Uterus (tissue), 4 donors: ENCODE measurements around the gene CCSER1. TPM values are rescaled to one million over a fixed set of nuclear protein-coding genes. Genes with fewer than 3 reads are reported as not detected.

Source experiments
- DNase-seq, 2 donors: peaks; one replicate each; pipeline ENCODE4 v3.0.0-alpha.2; 2019 to 2020
- H3K27ac ChIP-seq, 2 donors: fragments of 200-600 bp; sonication (generic); 1 replicate in 1 of 2; 2 replicates in 1 of 2; pipeline ENCODE4 v1.5.1; 2016 to 2018
- H3K27me3 ChIP-seq, 2 donors: fragments of 200-600 bp; sonication (generic); one replicate each; pipeline ENCODE4 v1.5.1; 2018 to 2019; ENCODE audit warnings: control low read depth in 1 of 2
- H3K36me3 ChIP-seq, 2 donors: fragments of 200-600 bp; sonication (generic); one replicate each; pipeline ENCODE4 v1.5.1; 2019; ENCODE audit warnings: control low read depth in 1 of 2
- H3K4me1 ChIP-seq, 2 donors: fragments of 200-600 bp; sonication (generic); one replicate each; pipeline ENCODE4 v1.5.1; 2018 to 2019; ENCODE audit warnings: control low read depth in 1 of 2
- H3K4me3 ChIP-seq, 2 donors: fragments of 200-600 bp; sonication (generic); 1 replicate in 1 of 2; 2 replicates in 1 of 2; pipeline ENCODE4 v1.5.1; 2018 to 2019; ENCODE audit warnings: mild to moderate bottlenecking in 1 of 2
- H3K9me3 ChIP-seq, 2 donors: fragments of 200-600 bp; sonication (generic); one replicate each; pipeline ENCODE4 v1.5.1; 2019; ENCODE audit warnings: control low read depth in 1 of 2
- POLR2A ChIP-seq, 2 donors: fragments of 450-650 bp; IDR thresholded peaks; one replicate each; pipeline ENCODE4 v1.6.1; 2016; ENCODE audit warnings: antibody characterized with exemption in 2 of 2, mild to moderate bottlenecking in 1 of 2, moderate library complexity in 1 of 2
- intact Hi-C: fragments of 100-400 bp; cut with DNase I; formaldehyde crosslinking; loops from one replicate; pipeline ENCODE4 v1.15.1; 2023; ENCODE audit warnings: low total_unique reads
- total RNA-seq, 4 donors: library from RNA; depleted of rRNA in 3 of 4; stranded (reverse); fragments of >200 nt in 3 of 4; gene quantifications; one replicate each; pipeline versions ENCODE4 v1.1.0 to v1.2.4, GENCODE V29; 2014 to 2023
- TF ChIP-seq, protein P1 (sequence below), 4 experiments: fragments of 200-600 bp in 2 of 4; fragments of 450-650 bp in 2 of 4; sonication (generic) in 2 of 4; IDR thresholded peaks; one replicate each; pipeline ENCODE4 v1.5.1; 2016 to 2019; ENCODE audit warnings: antibody characterized with exemption in 4 of 4, mild to moderate bottlenecking in 2 of 4, moderate library complexity in 1 of 4
- donor health status: DM: yes; HTN: yes; CAD: no.

The CCSER1 gene
- total RNA-seq, 4 donors from 2014 or later: 2.8 to 54.7 (median 11.9) TPM

- DNase-seq: no peak
- H3K4me1 ChIP-seq: no peaks in the 10 kb centered on the region
- no peaks in the 10 kb centered on the region for H3K27me3 ChIP-seq
- H3K27ac ChIP-seq: no peak overlapping the region
- H3K4me3 ChIP-seq: no peak overlapping the region
- no peaks in the 10 kb centered on the region for H3K36me3 ChIP-seq
- no peak for TF ChIP-seq POLR2A (IDR thresholded peaks at IDR 0.05)
- TF ChIP-seq, protein P1, sequence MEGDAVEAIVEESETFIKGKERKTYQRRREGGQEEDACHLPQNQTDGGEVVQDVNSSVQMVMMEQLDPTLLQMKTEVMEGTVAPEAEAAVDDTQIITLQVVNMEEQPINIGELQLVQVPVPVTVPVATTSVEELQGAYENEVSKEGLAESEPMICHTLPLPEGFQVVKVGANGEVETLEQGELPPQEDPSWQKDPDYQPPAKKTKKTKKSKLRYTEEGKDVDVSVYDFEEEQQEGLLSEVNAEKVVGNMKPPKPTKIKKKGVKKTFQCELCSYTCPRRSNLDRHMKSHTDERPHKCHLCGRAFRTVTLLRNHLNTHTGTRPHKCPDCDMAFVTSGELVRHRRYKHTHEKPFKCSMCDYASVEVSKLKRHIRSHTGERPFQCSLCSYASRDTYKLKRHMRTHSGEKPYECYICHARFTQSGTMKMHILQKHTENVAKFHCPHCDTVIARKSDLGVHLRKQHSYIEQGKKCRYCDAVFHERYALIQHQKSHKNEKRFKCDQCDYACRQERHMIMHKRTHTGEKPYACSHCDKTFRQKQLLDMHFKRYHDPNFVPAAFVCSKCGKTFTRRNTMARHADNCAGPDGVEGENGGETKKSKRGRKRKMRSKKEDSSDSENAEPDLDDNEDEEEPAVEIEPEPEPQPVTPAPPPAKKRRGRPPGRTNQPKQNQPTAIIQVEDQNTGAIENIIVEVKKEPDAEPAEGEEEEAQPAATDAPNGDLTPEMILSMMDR (IDR thresholded peaks at IDR 0.05): no peak
- H3K9me3 ChIP-seq: no peaks in the 10 kb centered on the region
- intact Hi-C loops: no loop called here
These were observed 665.5 kb downstream of the CCSER1 start for GRCh38 chr4:90792696-90793095.

- Histone ChIP-seq H3K27me3 (no peaks in the 10 kb centered on the region), H3K4me3 (no peak overlapping the region), H3K4me1 (no peaks in the 10 kb centered on the region), H3K27ac (no peak overlapping the region), H3K9me3 (no peaks in the 10 kb centered on the region), H3K36me3 (no peaks in the 10 kb centered on the region)
- intact Hi-C loops: no loop called here
- TF ChIP-seq, protein P1 (IDR thresholded peaks at IDR 0.05): no peak
- no peak for TF ChIP-seq POLR2A (IDR thresholded peaks at IDR 0.05)
- DNase-seq: no peak
These were observed 671.8 kb downstream of the CCSER1 start for GRCh38 chr4:90798948-90799347.

GRCh38 chr4:90799895-90800294 lies 672.7 kb downstream of the CCSER1 start:
- DNase-seq: no peak
- Histone ChIP-seq H3K4me3 (no peak overlapping the region), H3K36me3 (no peaks in the 10 kb centered on the region), H3K9me3 (no peaks in the 10 kb centered on the region), H3K4me1 (no peaks in the 10 kb centered on the region), H3K27me3 (no peaks in the 10 kb centered on the region), H3K27ac (no peak overlapping the region)
- intact Hi-C loops: no loop called here
- no peak for TF ChIP-seq POLR2A (IDR thresholded peaks at IDR 0.05)
- TF ChIP-seq, protein P1 (IDR thresholded peaks at IDR 0.05): no peak

GRCh38 chr4:90815569-90815968 lies 688.4 kb downstream of the CCSER1 start:
- Histone ChIP-seq H3K36me3 (no peaks in the 10 kb centered on the region), H3K4me3 (no peak overlapping the region), H3K4me1 (no peaks in the 10 kb centered on the region), H3K27me3 (no peaks in the 10 kb centered on the region), H3K27ac (no peak overlapping the region), H3K9me3 (no peaks in the 10 kb centered on the region)
- TF ChIP-seq POLR2A (IDR thresholded peaks at IDR 0.05): no peak
- TF ChIP-seq, protein P1 (IDR thresholded peaks at IDR 0.05): no peak
- DNase-seq: no peak
- intact Hi-C loops: no loop called here

DNA sequence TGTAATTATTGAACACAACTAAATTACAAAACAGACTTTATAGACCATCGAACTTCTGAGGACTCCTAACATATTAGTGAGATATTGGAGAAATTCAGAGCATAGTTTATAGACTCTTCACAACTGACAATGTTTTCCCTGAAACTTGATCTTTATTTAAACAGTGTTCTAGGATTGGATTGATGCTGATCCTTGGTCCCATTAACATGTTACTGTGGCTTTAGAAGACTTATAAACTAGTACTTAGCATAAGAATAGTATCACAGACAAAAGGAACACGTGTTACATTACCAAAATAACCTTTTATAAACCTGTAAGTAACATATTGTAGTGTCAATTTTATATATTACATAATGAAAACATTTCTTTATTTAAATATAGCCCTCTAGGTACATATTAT lies 689.6 kb downstream of the CCSER1 start:
- no peak for TF ChIP-seq POLR2A (IDR thresholded peaks at IDR 0.05)
- TF ChIP-seq, protein P1 (IDR thresholded peaks at IDR 0.05): no peak
- H3K36me3 ChIP-seq: no peaks in the 10 kb centered on the region
- no peaks in the 10 kb centered on the region for H3K4me1 ChIP-seq
- no peaks in the 10 kb centered on the region for H3K27me3 ChIP-seq
- H3K27ac ChIP-seq: no peak overlapping the region
- no peaks in the 10 kb centered on the region for H3K9me3 ChIP-seq
- H3K4me3 ChIP-seq: no peak overlapping the region
- no peak for DNase-seq
- intact Hi-C loops: no loop called here
